Endometrial microvascular endothelial cells (primary cell): ENCODE data around the gene PCDHB12. TPM values are rescaled to one million over a fixed set of nuclear protein-coding genes. Genes with fewer than 3 reads are reported as not detected.
"Not testable (repeated sequence)": the region's sequence is repeated elsewhere in the genome, so short reads cannot be mapped to it uniquely, and the experiment has no call there.

ENCODE experiments used
- in situ Hi-C: cut with HindIII; loops from 2 replicates; pipeline ENCODE4 v1.10.0; 2017; ENCODE audit warnings: low sequenced_read_pairs, low pct_unique_long_range_greater_than_20kb; ENCODE audit errors: inconsistent ontology term
- total RNA-seq: library from RNA; depleted of rRNA; stranded (reverse); fragments of >200 nt; gene quantifications from one replicate; pipeline ENCODE4 v1.2.3, GENCODE V29; 2015; ENCODE audit errors: inconsistent ontology term

PCDHB12 gene
- total RNA-seq, 1 donor from 2014 or later: not detected

GRCh38 chr5:141199359-141200235, 8.9 kb upstream of the PCDHB12 start, which contains the start of gene PCDHB11:
PCDHB11 (plus strand) TSS chr5:141199627; CDS start chr5:141199775, 148 bp downstream.
- in situ Hi-C loops: no loop called here

DNA sequence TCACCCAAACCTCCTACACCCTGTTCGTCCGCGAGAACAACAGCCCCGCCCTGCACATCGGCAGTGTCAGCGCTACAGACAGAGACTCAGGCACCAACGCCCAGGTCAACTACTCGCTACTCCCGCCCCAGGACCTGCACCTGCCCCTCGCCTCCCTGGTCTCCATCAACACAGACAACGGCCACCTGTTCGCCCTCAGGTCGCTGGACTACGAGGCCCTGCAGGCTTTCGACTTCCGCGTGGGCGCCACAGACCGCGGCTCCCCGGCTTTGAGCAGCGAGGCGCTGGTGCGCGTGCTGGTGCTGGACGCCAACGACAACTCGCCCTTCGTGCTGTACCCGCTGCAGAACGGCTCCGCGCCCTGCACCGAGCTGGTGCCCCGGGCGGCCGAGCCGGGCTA, 7.4 kb upstream of the PCDHB12 start:
- in situ Hi-C loops: not testable (repeated sequence)

DNA sequence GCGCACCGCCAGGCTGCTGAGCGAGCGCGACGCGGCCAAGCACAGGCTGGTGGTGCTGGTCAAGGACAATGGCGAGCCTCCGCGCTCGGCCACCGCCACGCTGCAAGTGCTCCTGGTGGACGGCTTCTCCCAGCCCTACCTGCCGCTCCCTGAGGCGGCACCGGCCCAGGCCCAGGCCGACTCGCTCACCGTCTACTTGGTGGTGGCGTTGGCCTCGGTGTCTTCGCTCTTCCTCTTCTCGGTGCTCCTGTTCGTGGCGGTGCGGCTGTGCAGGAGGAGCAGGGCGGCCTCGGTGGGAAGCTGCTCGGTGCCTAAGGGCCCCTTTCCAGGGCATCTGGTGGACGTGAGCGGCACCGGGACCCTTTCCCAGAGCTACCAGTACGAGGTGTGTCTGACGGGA, 6.9 kb upstream of the PCDHB12 start:
- in situ Hi-C loops: not testable (repeated sequence)

GRCh38 chr5:141210281-141210680, 1.8 kb downstream of the PCDHB12 start:
- in situ Hi-C loops: not testable (repeated sequence)

DNA sequence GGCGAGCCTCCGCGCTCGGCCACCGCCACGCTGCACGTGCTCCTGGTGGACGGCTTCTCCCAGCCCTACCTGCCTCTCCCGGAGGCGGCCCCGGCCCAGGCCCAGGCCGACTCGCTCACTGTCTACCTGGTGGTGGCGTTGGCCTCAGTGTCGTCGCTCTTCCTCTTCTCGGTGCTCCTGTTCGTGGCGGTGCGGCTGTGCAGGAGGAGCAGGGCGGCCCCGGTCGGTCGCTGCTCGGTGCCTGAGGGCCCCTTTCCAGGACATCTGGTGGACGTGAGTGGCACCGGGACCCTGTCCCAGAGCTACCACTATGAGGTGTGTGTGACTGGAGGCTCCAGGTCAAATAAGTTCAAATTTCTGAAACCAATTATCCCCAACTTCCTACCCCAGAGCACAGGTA, 2.3 kb downstream of the PCDHB12 start:
- in situ Hi-C loops: not testable (repeated sequence)

DNA sequence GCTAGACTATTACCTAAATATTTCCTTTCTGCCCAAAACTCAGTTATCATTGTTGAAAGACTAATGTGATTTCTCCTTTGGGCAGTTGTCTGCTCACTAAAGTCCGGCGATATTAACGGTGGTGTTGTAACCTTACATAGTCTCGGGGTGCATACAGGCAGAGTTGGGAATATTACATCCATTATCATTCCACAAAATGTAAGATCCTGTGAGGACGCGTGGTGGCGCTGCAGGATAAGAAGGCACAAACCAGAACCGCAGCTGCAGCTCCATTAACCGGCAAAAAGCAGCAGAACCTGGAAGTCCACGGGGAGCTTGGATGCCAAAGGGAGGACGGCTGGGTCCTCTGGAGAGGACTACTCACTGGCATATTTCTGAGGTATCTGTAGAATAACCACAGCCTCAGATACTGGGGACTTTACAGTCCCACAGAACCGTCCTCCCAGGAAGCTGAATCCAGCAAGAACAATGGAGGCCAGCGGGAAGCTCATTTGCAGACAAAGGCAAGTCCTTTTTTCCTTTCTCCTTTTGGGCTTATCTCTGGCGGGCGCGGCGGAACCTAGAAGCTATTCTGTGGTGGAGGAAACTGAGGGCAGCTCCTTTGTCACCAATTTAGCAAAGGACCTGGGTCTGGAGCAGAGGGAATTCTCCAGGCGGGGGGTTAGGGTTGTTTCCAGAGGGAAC, 5.3 kb downstream of the PCDHB12 start, which contains the start of gene PCDHB13:
PCDHB13 (plus strand) TSS at position 264 of the 684 bp plus-strand sequence; CDS start at position 469, 205 bp downstream.
- in situ Hi-C loops: not testable (repeated sequence)

DNA sequence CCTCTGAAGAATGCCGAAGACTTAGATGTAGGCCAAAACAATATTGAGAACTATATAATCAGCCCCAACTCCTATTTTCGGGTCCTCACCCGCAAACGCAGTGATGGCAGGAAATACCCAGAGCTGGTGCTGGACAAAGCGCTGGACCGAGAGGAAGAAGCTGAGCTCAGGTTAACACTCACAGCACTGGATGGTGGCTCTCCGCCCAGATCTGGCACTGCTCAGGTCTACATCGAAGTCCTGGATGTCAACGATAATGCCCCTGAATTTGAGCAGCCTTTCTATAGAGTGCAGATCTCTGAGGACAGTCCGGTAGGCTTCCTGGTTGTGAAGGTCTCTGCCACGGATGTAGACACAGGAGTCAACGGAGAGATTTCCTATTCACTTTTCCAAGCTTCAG, 6.1 kb downstream of the PCDHB12 start:
- in situ Hi-C loops: not testable (repeated sequence)

DNA sequence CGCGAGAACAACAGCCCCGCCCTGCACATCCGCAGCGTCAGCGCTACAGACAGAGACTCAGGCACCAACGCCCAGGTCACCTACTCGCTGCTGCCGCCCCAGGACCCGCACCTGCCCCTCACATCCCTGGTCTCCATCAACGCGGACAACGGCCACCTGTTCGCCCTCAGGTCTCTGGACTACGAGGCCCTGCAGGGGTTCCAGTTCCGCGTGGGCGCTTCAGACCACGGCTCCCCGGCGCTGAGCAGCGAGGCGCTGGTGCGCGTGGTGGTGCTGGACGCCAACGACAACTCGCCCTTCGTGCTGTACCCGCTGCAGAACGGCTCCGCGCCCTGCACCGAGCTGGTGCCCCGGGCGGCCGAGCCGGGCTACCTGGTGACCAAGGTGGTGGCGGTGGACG, 7.0 kb downstream of the PCDHB12 start:
- in situ Hi-C loops: not testable (repeated sequence)

- in situ Hi-C loops: not testable (repeated sequence)
These were observed 7.5 kb downstream of the PCDHB12 start for GRCh38 chr5:141216035-141216434.

DNA sequence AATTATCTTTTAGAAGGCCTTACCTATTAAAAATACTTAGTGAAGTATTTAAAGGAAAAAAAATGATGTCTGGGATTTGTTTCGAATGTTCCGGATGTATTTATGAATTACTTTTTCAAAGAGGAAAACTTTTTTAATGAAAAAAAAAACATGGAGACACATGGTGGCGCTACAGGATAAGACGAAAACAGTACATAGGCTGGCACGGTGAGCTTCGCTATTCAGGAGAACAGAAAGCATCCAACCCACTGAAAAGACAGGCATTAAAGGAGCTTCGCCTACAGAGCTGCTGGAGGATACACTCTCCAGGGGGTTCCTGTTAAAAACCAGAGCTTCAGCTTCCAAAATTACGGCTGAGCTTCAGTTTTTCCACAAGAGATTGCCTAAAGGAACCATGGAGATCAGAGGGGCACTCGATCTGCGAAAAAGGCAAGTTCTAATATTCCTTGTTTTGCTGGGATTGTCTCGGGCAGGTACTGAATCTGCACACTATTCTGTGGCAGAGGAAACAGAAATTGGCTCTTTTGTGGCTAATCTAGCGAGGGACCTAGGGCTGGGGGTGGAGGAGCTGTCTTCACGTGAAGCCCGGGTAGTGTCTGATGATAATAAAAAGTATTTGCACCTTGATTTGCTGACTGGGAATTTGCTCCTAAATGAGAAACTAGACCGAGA, 14.7 kb downstream of the PCDHB12 start, which contains the start of gene PCDHB14:
PCDHB14 (plus strand) TSS at position 232 of the 672 bp plus-strand sequence; CDS start at position 395, 163 bp downstream.
- in situ Hi-C loops: no loop called here

DNA sequence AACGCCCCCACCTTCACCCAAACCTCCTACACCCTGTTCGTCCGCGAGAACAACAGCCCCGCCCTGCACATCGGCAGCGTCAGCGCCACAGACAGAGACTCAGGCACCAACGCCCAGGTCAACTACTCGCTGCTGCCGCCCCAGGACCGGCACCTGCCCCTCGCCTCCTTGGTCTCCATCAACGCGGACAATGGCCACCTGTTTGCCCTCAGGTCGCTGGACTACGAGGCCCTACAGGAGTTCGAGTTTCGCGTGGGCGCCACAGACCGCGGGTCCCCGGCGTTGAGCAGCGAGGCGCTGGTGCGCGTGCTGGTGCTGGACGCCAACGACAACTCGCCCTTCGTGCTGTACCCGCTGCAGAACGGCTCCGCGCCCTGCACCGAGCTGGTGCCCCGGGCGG, 16.3 kb downstream of the PCDHB12 start:
- in situ Hi-C loops: not testable (repeated sequence)

GRCh38 chr5:141225421-141225820, 16.9 kb downstream of the PCDHB12 start:
- in situ Hi-C loops: not testable (repeated sequence)

GRCh38 chr5:141234109-141234667, 25.7 kb downstream of the PCDHB12 start:
- in situ Hi-C loops: no loop called here

GRCh38 chr5:141235922-141236321, 27.4 kb downstream of the PCDHB12 start:
- in situ Hi-C loops: not testable (repeated sequence)

- in situ Hi-C loops: no loop called here
These were observed 28.2 kb downstream of the PCDHB12 start for GRCh38 chr5:141236516-141237313.

- in situ Hi-C loops: no loop called here
These were observed 33.0 kb downstream of the PCDHB12 start for GRCh38 chr5:141241496-141241895.

- in situ Hi-C loops: no loop called here
These were observed 36.8 kb downstream of the PCDHB12 start, which contains the start of gene PCDHB15 for GRCh38 chr5:141245250-141245717. PCDHB15 (plus strand) TSS chr5:141245395; CDS start chr5:141245579, 184 bp downstream.

- in situ Hi-C loops: not testable (repeated sequence)
These were observed 38.5 kb downstream of the PCDHB12 start for GRCh38 chr5:141246971-141247370.
